ENCODE results near the gene TMEM59L. TPM values are rescaled to one million over a fixed set of nuclear protein-coding genes. Genes with fewer than 3 reads are reported as not detected.

TMEM59L gene
- total RNA-seq, 1 donor from 2014 or later: not detected

DNA sequence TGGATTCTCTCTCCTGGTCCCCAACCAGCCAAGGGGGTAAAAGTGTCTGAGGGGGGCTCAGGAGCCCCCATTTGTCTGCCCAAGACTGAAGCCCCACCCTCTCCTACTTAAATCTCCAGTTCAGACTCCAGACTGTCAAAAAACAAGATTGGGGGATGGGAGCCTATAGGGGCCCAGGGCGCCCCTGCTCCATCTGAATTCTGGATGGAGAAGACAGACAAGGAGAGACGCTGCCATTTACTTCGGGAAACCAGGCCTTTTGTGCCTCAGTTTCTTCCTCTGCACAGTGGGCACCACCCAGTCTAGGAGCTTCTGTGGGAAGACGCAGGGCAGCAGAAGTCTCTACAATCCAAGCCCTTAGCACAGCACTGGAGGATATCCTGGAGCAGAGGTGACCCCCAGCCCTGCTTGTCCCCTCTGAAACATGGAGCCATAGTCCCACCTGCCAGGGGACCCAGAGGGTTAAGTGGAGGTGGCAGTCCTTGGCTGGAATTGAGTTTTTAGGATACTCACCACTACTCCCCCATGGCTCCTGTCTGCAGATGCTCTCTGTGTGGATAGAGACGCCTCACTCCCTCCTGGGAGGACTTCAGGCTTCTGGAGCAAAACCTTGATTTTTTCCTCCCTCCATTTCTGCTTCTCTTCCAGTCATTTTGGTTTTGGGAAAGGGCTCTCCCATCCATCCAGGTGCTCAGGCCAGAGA lies 4.4 kb upstream of the TMEM59L start:
- DNase-seq (ENCODE audit: low spot score) (no peak), ATAC-seq (no peak)

DNA sequence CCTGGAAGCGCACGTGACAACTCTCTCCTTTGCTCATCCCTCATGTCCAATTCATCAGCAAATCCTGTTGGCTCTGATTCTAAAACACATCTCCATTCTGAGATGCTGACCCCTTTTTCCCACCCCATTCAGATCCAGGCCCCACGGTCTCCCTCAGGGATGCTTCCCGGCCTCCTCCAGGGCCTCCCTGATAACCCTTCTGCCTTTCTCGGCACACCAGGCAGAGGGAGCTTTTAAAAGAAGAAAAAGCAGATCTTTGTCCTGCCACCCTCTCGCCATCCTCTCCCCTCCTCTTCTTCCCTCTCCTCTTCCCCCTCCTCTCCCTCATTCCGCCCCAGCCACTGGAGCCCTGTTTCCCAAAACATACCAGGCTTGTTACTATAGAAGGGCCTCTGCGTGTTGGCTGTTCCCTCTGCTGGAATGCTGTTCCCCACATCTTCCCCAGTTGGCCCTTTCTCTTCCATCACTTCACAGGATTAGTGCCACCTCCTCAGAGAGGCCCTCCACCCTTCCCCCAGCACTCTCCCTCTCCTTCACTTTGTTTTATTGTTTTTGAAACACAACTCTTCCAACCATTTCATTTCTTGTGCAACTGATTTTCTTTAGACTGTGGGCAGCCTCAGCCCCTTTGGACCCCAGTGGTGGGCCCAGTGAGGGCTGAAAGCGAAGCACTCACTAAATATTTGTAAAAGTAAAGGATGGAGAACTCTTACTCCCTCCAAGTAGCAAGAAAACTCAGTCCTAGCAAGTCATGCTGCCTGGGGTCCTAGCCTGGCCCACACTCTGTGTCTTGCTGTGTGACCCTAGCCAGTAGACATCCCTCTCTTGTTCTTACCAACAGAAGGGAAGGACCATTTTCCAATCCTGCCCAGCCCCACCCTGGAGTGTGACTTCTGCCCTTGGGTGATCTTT lies 3.6 kb upstream of the TMEM59L start:
- no peak for DNase-seq (ENCODE audit: low spot score)

DNA sequence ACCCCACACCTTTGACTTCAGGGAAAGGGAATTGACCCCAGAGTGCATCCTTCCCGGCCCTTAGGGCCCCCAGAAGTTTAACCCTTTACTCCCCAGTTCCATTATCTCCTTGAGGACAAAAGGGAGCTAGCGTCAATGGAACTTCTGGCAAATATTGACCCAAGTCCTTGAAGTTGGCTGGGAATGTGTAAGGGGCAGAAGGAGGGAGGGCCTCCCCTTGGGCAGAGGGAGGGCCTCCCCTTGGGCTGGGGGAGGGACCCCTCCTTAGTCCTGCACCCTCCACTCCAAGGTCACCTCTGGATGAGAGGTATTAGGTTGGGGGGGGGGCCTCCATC lies 3.0 kb upstream of the TMEM59L start:
- no peak for ATAC-seq
- no peak for DNase-seq (ENCODE audit: low spot score)

More for the DNA sequence above, 3.6 kb upstream of the TMEM59L start:
- no peak for ATAC-seq

DNA sequence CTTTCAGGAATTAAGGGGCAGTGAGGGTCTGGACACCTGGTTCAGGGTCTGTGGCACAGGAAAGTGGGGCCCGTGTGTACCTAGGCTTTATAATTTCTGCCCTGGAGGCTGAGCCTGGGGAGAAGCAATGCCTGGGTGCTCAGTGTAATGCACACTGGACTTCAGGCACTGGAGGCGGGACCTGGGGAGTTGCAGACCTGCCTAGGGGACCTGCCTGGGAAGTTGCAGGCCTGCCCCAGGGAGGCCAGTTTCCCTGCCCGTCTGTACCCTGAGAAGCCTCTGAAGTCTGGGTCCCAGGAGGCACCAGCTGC lies 2.5 kb upstream of the TMEM59L start:
- no peak for ATAC-seq
- no peak for DNase-seq (ENCODE audit: low spot score)

DNA sequence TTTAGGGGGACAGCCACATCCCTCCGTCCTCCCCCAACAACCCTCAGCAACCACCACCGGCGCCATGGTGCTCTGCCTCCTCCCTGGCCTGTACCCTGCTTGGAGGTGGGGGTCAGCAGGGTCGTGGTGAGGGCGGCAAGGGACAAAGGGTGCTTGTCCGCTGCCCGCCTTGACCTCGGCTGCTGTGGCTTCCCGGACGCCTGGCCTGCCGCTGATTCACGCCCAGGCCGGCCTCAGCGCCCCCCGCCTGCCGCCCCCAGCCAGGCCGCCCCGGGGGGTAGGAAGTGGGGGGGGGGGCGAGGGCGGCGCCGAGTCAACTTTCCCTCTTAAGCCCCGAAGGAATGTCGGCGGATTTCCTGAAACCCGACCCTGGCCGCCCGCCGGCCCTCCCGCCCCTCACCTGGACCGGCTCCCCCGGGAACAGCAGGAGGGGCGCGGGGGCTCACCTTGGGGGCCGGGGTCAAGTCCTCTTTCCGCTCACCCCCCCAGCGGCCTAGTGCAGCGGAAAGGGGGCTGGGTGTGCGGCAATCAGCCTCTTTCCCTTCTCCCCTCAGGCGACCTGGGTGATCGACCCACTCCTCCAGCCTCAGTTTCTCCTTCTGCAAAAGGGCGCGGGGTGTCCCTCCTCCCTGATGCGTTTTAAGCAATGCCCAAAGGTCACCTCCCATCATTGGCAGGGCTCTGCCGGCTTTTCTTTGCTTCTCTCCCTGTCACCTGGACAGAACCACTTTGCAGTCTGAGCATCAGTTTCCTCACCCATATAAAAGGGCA lies 1.9 kb upstream of the TMEM59L start:
- DNase-seq (ENCODE audit: low spot score): no peak

DNA sequence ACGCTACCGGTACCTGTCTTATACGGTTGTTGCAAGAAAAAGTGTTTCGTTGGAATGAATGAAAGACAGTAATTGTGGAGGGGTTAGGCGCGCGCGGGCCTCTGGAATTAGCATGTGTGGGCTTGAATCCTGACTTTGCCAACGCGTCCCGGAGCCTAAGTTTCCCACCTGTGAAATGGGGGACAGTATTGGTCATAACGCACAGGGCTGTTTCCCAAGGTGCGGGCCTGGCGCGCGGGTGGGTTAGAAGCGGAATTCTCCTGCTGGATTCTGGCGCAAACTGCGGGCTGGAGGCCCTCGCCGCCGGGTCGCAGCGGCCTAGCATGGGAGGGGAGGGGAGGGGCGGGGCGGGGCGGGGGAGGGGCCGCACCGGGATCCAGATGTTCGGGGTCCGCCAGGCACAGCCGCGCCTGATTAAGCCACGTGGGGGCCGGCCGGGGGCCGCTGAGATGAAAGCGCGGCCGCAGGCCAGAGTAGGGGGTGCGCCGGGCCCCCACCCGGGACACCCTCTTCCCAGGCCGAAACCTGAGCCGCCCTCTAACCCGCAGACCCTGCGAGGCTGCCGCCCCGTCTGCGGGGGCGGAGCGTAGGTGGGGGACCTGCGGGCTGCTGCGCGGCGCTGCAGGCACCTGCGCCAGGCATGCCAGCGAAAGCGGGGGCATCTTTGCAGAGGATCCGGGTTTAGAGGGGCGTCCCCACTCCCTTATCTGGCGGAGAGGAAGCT lies 1.2 kb upstream of the TMEM59L start:
- ATAC-seq (no peak), DNase-seq (ENCODE audit: low spot score) (no peak)

More for the DNA sequence above, 1.9 kb upstream of the TMEM59L start:
- no peak for ATAC-seq

DNA sequence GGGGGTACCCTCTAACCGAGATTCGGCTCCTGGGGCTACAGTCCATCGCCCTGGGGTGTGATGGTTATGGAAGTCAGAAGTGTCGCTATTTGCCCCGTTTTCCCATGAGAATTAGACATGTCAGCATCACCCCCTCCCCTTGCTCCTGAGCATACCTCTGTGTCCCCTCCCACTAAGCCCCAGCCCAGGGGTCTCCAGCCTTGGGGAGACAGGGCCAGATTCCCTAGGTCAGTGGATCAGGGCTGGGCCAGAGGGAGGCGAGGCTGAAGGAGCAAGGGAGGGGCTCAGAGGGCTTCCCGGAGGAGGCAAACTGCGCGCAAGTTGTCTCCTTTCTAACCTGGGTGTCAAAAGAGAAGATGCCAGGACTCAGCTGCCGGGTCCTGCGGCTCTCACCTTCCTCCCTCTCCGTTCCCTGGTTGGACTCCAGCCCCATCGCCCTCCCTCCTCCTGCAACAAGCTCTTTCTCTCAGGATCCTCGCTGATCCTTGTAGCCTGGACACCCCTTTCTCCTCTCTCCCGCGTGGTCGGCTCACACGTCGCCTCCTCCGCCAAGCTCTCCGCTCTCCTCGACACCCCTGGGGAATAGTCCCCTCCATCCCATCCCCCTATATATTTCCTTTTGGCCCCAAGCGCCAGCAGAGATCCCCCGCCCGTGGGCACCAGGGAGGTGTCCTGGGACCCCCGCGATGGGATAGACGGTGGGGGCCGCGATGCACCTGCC lies 459 bp upstream of the TMEM59L start:
- DNase-seq (ENCODE audit: low spot score) (no peak), ATAC-seq (no peak)

DNA sequence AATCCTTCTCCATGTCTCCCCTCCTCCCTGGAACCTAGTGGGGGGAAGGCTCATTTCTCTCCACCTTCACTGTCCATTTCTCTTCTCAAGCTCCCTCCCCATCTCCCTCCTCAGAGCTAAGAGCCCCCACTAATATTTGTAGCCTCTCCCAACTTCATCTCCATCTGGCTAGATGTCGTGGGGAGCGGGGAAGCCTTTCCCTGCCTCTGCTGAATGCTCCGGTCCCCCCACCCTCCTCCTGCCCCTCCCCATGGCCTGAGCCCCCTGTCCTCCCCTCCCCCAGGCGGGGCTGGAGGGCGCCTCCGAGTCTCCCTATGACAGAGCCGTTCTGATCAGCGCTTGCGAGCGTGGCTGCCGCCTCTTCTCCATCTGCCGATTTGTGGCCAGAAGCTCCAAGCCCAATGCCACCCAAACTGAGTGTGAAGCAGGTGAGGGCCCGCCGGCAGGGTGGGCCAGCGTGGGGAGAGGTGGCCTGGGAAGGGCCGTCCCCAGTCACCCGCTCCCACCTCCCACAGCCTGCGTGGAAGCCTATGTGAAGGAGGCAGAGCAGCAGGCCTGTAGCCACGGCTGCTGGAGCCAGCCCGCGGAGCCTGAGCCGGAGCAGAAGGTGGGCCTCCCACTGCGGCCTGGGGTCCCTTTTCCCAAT lies 1.0 kb downstream of the TMEM59L start:
- no peak for ATAC-seq

DNA sequence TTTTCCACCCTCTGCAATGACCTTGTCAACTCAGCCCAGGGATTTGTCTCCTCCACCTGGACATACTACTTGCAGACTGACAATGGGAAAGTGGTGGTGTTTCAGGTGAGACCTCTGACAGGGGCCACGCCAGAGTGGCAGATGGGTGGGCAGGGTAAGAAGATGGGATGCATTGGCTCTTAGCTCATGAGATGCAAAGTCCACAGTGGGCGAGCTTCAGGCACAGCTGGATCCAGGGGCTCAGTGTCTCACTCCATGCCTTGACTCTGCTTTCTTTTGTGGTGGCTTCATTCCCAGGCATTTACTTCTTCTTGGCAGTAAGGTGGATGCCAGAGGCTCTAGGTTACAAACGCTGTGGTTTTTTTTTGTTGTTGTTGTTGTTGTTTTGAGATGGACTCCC lies 3.4 kb downstream of the TMEM59L start:
- DNase-seq (ENCODE audit: low spot score) (no peak), ATAC-seq (no peak)

More for the DNA sequence above, 1.0 kb downstream of the TMEM59L start:
- no peak for DNase-seq (ENCODE audit: low spot score)

DNA sequence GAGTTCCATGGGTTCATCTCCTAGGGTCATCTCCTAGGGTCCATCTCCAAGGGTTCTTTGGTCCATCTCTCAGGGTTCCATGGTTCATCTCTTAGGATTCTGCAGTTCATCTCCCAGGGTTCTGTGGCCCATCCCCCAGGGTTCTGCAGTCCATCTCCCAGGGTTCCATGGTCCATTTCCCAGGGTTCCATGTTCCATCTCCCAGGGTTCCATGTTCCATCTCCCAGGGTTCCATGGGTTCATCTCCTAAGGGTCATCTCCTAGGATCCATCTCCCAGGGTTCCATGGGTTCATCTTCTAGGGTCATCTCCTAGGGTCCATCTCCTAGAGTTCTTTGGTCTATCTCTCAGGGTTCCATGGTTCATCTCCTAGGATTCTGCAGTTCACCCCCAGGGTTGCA lies 4.9 kb downstream of the TMEM59L start:
- ATAC-seq: no peak
- DNase-seq (ENCODE audit: low spot score): no peak

DNA sequence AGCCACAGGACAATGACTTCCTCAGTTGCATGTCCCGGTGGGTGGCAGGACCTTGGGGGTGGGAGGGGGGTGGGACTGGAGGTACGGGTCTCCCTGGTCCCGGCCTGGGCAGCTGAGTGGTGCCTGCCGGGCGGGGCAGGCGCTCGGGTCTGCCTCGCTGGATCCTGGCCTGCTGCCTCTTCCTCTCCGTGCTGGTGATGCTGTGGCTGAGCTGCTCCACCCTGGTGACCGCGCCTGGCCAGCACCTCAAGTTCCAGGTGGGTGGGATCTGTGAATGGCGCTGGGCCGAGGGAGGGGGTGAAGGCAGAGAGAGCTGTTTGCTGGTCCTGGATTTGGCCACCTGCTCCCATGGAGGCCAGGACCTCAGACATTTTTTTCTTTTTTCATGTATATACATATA lies 5.6 kb downstream of the TMEM59L start:
- no peak for ATAC-seq
- no peak for DNase-seq (ENCODE audit: low spot score)

DNA sequence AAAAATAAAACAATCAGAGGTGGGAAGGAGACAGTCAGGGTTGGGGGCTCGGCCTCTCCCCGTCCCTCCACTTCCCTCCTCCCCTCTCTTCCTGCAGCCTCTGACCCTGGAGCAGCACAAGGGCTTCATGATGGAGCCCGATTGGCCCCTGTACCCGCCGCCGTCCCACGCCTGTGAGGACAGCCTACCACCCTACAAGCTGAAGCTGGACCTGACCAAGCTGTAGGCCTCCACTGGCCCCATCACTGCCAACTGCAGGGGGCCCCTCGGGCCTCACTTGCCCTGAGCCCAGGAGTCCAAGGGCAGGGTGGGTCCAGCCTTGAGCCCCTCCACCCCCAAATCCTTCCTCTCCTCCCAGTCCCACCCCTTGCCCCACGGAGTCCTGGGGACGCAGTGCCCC lies 7.6 kb downstream of the TMEM59L start:
- no peak for DNase-seq (ENCODE audit: low spot score)
- no peak for ATAC-seq

DNA sequence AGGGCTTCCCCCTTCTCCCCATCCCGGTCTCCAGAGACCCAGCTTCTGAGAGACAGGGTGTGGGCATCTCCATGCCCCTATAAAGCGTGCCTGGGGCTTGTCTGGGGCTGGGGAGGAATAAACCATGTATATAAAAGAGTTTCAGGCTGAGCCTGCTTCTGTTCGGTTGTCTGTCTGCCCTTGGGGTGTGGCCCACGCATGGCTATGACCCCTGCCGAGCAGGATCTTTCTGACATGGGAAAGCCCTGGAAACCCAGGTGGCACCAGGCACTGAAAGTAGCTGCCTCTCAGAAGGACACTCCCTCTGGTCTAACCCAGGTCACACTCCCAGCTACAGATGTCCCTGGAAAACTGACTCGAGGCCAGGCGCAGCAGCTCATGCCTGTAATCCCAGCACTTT lies 8.2 kb downstream of the TMEM59L start:
- no peak for DNase-seq (ENCODE audit: low spot score)
- ATAC-seq: no peak

DNA sequence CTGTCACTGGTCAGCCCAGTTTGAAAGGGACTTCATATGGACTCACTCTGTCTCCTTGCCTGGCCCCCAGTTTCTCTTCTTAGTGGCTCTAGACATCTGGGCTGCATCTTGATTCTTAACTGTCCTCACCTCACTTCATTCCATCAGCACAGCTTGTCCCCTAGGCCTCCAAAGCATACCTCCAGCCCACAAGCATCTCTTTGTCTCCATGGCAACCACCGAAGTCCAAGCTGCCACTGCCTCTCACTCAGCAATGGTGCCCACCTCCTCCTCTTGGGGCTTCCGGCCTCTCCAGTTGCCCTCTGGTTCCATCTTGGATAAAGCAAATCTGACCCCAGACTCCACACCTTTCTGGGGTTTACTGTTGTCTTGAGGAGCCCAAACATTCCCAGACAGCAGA lies 14.2 kb downstream of the TMEM59L start:
- DNase-seq (ENCODE audit: low spot score): no peak
- ATAC-seq: no peak

DNA sequence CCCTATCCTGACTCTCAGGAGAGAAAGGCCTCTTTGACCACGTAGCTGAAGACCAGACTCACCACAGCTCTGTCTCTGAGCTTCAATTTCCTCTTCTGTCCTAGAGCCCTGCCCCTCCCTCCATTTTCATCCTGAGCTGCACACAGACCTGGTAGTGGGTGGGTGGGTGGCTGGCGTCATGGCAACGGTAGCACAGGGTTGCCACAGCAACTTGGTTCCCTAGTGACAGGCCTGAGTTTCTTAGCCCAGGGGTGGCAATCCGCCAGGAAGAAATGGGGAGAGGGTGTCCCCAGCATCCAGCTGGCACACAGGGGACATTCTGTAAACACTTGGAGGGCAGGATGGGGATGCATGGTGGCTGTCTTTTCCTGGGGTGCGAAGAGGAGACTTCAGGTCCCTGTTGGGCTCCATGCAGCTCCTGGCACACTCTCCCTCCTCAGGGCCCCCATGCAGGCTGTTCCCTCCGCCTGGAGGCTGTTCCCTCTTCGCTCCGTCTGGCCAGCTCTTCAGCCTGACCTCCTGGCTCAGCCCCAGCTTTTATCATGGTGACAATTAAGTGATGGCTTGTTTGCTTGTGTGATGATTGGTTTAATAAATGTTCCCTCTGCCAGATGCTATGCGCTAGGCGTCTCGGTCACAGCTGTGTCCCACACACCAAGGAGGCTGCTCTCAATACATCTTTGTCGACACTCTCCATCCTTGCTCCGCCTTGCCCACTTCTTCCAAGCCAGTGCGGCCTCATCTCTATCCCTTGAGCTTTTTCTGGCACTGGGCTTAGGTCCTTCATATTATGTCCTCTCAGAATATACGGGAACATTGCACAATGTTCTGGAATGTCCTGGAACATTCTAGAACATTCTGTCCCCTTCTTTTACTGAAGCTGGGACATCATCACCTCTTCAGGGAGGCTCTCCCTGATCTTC lies 16.8 kb downstream of the TMEM59L start:
- ATAC-seq: peak; percentile 34
- DNase-seq (ENCODE audit: low spot score): no peak

DNA sequence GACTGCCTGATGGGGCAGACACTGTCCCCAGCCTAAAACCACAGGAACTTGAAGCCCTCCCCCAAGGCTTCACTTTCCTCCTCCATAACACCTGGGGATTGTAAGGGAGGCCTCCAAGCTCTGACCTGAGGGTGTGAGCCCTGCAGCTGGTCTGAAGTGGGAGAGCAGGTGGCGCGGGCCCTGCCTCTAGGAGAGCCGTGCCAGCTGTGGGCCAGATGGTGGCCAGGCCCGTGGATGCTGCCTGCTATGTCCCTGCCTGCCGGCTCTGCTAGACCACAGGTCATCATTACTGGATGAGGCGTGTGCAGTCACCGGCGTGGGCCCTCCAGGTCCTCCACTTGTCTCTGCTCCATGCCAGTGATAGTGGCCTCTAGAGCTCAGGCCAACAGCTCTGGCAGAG lies 20.7 kb downstream of the TMEM59L start:
- DNase-seq (ENCODE audit: low spot score) (no peak), ATAC-seq (no peak)

DNA sequence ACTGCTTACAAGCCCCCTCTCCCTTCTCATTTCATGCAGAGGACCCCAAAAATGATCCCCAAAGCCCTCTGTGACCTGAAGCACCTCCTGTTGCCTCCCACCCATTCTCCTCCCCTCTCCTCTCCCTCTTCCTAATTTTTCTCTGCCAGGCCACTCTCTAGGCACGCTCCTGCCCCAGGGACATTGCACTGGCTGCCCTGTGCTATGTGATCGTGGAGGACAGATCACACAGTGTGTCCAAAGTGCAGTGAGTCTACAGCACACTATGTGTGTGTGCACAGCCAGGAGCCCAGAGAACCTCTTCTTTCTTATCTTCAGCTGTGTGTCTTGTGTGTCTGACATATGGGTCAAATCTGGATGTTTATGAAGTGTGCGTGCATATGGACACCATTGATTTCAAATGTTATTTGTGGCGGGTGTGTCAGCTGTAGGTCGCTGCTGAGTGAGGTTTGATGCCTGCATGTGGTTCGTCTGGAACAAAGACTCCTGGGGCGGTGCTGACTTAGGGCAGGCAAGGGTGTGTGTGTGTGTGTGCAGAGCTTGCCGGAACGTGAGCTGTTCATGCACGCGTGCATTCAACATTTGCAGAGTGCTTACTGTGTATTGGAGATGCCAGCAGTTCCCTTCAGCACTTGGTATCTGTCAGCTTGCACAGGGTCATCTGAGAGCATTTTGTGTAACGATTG lies 22.1 kb downstream of the TMEM59L start:
- DNase-seq (ENCODE audit: low spot score) (no peak), ATAC-seq (no peak)

DNA sequence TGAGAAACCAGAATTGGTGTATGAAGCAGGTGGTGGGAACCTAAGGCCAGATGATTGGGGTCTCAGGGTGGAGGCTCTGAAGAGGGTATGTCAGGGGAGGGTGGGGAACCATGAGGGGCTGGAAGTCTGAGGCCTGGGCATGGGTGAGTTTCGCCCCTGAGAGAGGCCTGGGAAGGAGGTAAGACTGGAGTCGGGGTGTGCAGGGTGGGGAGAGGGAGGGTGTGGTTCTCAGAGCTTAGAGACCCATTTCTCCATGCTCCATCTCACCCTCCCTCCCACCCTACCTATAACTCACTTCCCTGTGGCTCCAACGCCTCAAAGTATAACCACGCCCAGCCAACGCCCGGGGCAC lies 23.1 kb downstream of the TMEM59L start:
- no peak for DNase-seq (ENCODE audit: low spot score)
- ATAC-seq: no peak
